HG02938 (cell line): ENCODE data around the gene FDXR.

Source experiments
- ATAC-seq: cut with Tn5 transposase; IDR thresholded peaks from one replicate; pipeline ENCODE4 v1.9.1; 2021; ENCODE audit warnings: mild to moderate bottlenecking, moderate library complexity; ENCODE audit not compliant: unreplicated experiment

Gene FDXR

GRCh38 chr17:74839990-74840852 is 32.6 kb downstream of the FDXR start:
- no peak for ATAC-seq

- ATAC-seq: no peak
These were observed 34.5 kb downstream of the FDXR start for GRCh38 chr17:74838274-74838673.

- ATAC-seq: no peak
These were observed 35.9 kb downstream of the FDXR start for GRCh38 chr17:74836691-74837467.

- ATAC-seq: no peak
These were observed 36.6 kb downstream of the FDXR start for GRCh38 chr17:74836191-74836590.

- no peak for ATAC-seq
These were observed 39.1 kb downstream of the FDXR start for GRCh38 chr17:74833501-74834377.

GRCh38 chr17:74832421-74832820 is 40.4 kb downstream of the FDXR start:
- no peak for ATAC-seq

GRCh38 chr17:74831444-74832146 is 41.2 kb downstream of the FDXR start:
- no peak for ATAC-seq

GRCh38 chr17:74830861-74831260 is 41.9 kb downstream of the FDXR start:
- no peak for ATAC-seq

GRCh38 chr17:74827800-74828199 is 45.0 kb downstream of the FDXR start:
- no peak for ATAC-seq

- no peak for ATAC-seq
These were observed 46.7 kb downstream of the FDXR start for GRCh38 chr17:74825952-74826719.

GRCh38 chr17:74824961-74825627 is 47.7 kb downstream of the FDXR start:
- ATAC-seq: no peak

GRCh38 chr17:74822939-74823367 is 49.8 kb downstream of the FDXR start:
- ATAC-seq: no peak

- no peak for ATAC-seq
These were observed 50.4 kb downstream of the FDXR start for GRCh38 chr17:74822335-74822938.

GRCh38 chr17:74821655-74822334 is 51.0 kb downstream of the FDXR start:
- ATAC-seq: no peak

- ATAC-seq: no peak
These were observed 52.9 kb downstream of the FDXR start for GRCh38 chr17:74819801-74820436.

- ATAC-seq: no peak
These were observed 54.4 kb downstream of the FDXR start for GRCh38 chr17:74818291-74818938.
